B cell (primary cell): ENCODE measurements around the gene C15orf40. TPM values are rescaled to one million over a fixed set of nuclear protein-coding genes. Genes with fewer than 3 reads are reported as not detected.

Experiments used
- ATAC-seq: fragments of 200-7000 bp; cut with Tn5 transposase; one replicate; pipeline ENCODE4 v1.10.0; 2021; ENCODE audit warnings: low read depth, mild to moderate bottlenecking, moderate number of reproducible peaks, moderate library complexity
- CTCF ChIA-PET: fragments of 350-600 bp; sonication (Branson Sonifier 250); formaldehyde crosslinking; loops from one replicate; lab custom pipeline; 2021; ENCODE audit warnings: antibody characterized with exemption, inconsistent platforms; lab: Charles Lee
- POLR2A ChIA-PET: fragments of 350-600 bp; sonication (Branson Sonifier 250); formaldehyde crosslinking; loops from one replicate; lab custom pipeline; 2021; ENCODE audit warnings: antibody characterized with exemption; lab: Charles Lee
- DNase-seq: peaks from one replicate; pipeline ENCODE4 v3.0.0; 2013
- H2AFZ ChIP-seq: 2 replicates; pipeline ENCODE4 v1.6.1; 2012; ENCODE audit warnings: mild to moderate bottlenecking, low read depth, low read length; ENCODE audit not compliant: insufficient read depth, poor library complexity, severe bottlenecking
- H3K27ac ChIP-seq, 2 donors: 1 replicate in 1 of 2; 2 replicates in 1 of 2; pipeline ENCODE4 v1.5.1; 2012 to 2013; ENCODE audit warnings: low read length in 2 of 2, mild to moderate bottlenecking in 2 of 2, moderate library complexity in 1 of 2
- H3K27me3 ChIP-seq, 4 experiments: fragments of 200-600 bp in 1 of 4; sonication (generic) in 1 of 4; replicated peaks in 1 of 4; 1 replicate in 2 of 4; 2 replicates in 2 of 4; pipeline versions ENCODE4 v1.6.1 to v1.7.0; 2013 to 2016; ENCODE audit warnings: low read length in 3 of 4, mild to moderate bottlenecking in 2 of 4, mixed read lengths in 1 of 4, moderate library complexity in 1 of 4; ENCODE audit not compliant: insufficient read depth in 4 of 4, control insufficient read depth in 3 of 4; ENCODE audit errors: control extremely low read depth in 1 of 4
- H3K36me3 ChIP-seq, 2 experiments: replicated peaks in 1 of 2; 1 replicate in 1 of 2; 2 replicates in 1 of 2; pipeline versions ENCODE4 v1.6.1 to v1.7.1; 2013; ENCODE audit warnings: low read length in 1 of 2; ENCODE audit not compliant: insufficient read depth in 2 of 2, control insufficient read depth in 1 of 2; ENCODE audit errors: control extremely low read depth in 1 of 2, extremely low read depth in 1 of 2
- H3K4me1 ChIP-seq, 2 donors: fragments of 200-600 bp in 1 of 2; sonication (generic) in 1 of 2; 1 replicate in 1 of 2; 2 replicates in 1 of 2; pipeline versions ENCODE4 v1.5.1 to v1.6.1; 2013 to 2017; ENCODE audit warnings: low read length in 2 of 2; ENCODE audit not compliant: control insufficient read depth in 2 of 2, insufficient read depth in 2 of 2
- H3K4me2 ChIP-seq: replicated peaks from 2 replicates; pipeline ENCODE3; 2012; ENCODE audit warnings: mild to moderate bottlenecking, low read depth, low read length; ENCODE audit not compliant: poor library complexity, severe bottlenecking
- H3K4me3 ChIP-seq, 5 experiments: fragments of 200-600 bp in 1 of 5; sonication (generic) in 1 of 5; 1 replicate in 3 of 5; 2 replicates in 2 of 5; pipeline versions ENCODE4 v1.5.1 to v1.7.0; 2011 to 2016; ENCODE audit warnings: low read length in 4 of 5, mild to moderate bottlenecking in 4 of 5, low read depth in 2 of 5, control low read depth in 1 of 5, moderate library complexity in 1 of 5; ENCODE audit not compliant: insufficient read depth in 1 of 5; ENCODE audit errors: control extremely low read depth in 1 of 5, extremely low read depth in 1 of 5
- H3K79me2 ChIP-seq: fragments of 200-600 bp; sonication (generic); one replicate; pipeline ENCODE4 v1.6.0; 2016; ENCODE audit warnings: low read length; ENCODE audit not compliant: control insufficient read depth, insufficient read depth
- H3K9ac ChIP-seq: fragments of 200-600 bp; sonication (generic); 2 replicates; pipeline ENCODE4 v1.6.1; 2017; ENCODE audit warnings: mild to moderate bottlenecking, low read length, moderate library complexity
- H3K9me3 ChIP-seq, 3 donors: one replicate each; pipeline versions ENCODE4 v1.6.1 to v1.7.1; 2013; ENCODE audit warnings: low read length in 2 of 3; ENCODE audit not compliant: control insufficient read depth in 2 of 3, insufficient read depth in 1 of 3; ENCODE audit errors: control extremely low read depth in 1 of 3
- H4K20me1 ChIP-seq: 2 replicates; pipeline ENCODE4 v1.6.0; 2012; ENCODE audit warnings: mild to moderate bottlenecking, low read length; ENCODE audit not compliant: insufficient read depth, control insufficient read depth, poor library complexity, severe bottlenecking
- H3K27ac Mint-ChIP-seq: one replicate; pipeline ENCODE4 v1.8.0; 2021; ENCODE audit warnings: mixed read lengths
- H3K27me3 Mint-ChIP-seq: one replicate; pipeline ENCODE4 v1.8.0; 2021; ENCODE audit warnings: mixed read lengths
- H3K4me1 Mint-ChIP-seq: one replicate; pipeline ENCODE4 v1.8.0; 2021; ENCODE audit warnings: mixed read lengths
- H3K4me3 Mint-ChIP-seq: one replicate; pipeline ENCODE4 v1.8.0; 2021; ENCODE audit warnings: mixed read lengths
- H3K9me3 Mint-ChIP-seq: one replicate; pipeline ENCODE4 v1.8.0; 2022; ENCODE audit warnings: mixed read lengths; ENCODE audit not compliant: insufficient read depth
- CTCF ChIP-seq: fragments of 200-600 bp; IDR thresholded peaks from one replicate; pipeline ENCODE4 v1.8.0; 2022; ENCODE audit warnings: antibody characterized with exemption, mild to moderate bottlenecking
- EZH2 ChIP-seq: IDR thresholded peaks from 2 replicates; pipeline ENCODE4 v1.6.1; 2012; ENCODE audit warnings: borderline replicate concordance, low read depth, mild to moderate bottlenecking, moderate library complexity, low read length; ENCODE audit not compliant: insufficient read depth, poor library complexity, severe bottlenecking
- WGBS: methylation state at CpG from one replicate; pipeline ENCODE4 v1.1.5; 2013; ENCODE audit warnings: missing lambda C conversion rate; ENCODE audit not compliant: insufficient coverage; 5-methylcytosine and 5-hydroxymethylcytosine counted together
- intact Hi-C: fragments of 100-400 bp; cut with micrococcal nuclease; formaldehyde crosslinking; loops from one replicate; pipeline ENCODE4 v1.10.0; 2022
- polyA plus RNA-seq: library from polyadenylated mRNA; depleted of rRNA; stranded (reverse); fragments of >200 nt; gene quantifications from 2 replicates; pipeline ENCODE4 v1.2.3, GENCODE V29; 2012
- total RNA-seq, 2 donors: library from RNA; stranded (reverse); fragments of 120-200 nt in 1 of 2; gene quantifications; 1 replicate in 1 of 2; 2 replicates in 1 of 2; pipeline versions ENCODE4 v1.2.3 to v1.2.4, GENCODE V29; 2013 to 2022

C15orf40 gene
- total and polyA plus RNA-seq, 2 donors (not counting 1 experiment from before 2014, with no cell fraction given): 24.0 to 40.7 TPM

GRCh38 chr15:82960766-82961165 is 50.7 kb downstream of the C15orf40 start:
- no peak for DNase-seq
- POLR2A ChIA-PET: no interaction called here
- no peaks in the 10 kb centered on the region for H3K9me3 ChIP-seq
- H3K27me3 Mint-ChIP-seq: no peaks in the 10 kb centered on the region
- H3K9ac ChIP-seq: no peak overlapping the region
- H3K4me3 Mint-ChIP-seq: no peak overlapping the region
- CTCF ChIA-PET: no interaction called here
- WGBS: 100% methylated on average over 2 of the region's 3 CpGs
- H3K79me2 ChIP-seq: no peaks in the 10 kb centered on the region
- H3K4me1 ChIP-seq: no peaks in the 10 kb centered on the region
- H3K27ac ChIP-seq: no peak overlapping the region
- H2AFZ ChIP-seq: no peak overlapping the region
- intact Hi-C loops: no loop called here
- H4K20me1 ChIP-seq: no peaks in the 10 kb centered on the region
- H3K4me1 Mint-ChIP-seq: no peaks in the 10 kb centered on the region
- TF ChIP-seq CTCF: no peak
- no peaks in the 10 kb centered on the region for H3K36me3 ChIP-seq
- H3K27me3 ChIP-seq: no peaks in the 10 kb centered on the region
- no peaks in the 10 kb centered on the region for H3K9me3 Mint-ChIP-seq
- H3K4me3 ChIP-seq: no peak overlapping the region
- H3K4me2 ChIP-seq: no peak overlapping the region
- ATAC-seq: no peak
- H3K27ac Mint-ChIP-seq: no peak overlapping the region

GRCh38 chr15:82959423-82959822 is 52.0 kb downstream of the C15orf40 start:
- Histone ChIP-seq H3K9ac (no peak overlapping the region), H3K27ac (no peak overlapping the region), H3K4me2 (no peak overlapping the region), H3K4me3 (no peak overlapping the region), H3K36me3 (no peaks in the 10 kb centered on the region), H2AFZ (no peak overlapping the region), H3K9me3 (no peaks in the 10 kb centered on the region), H4K20me1 (no peaks in the 10 kb centered on the region), H3K79me2 (no peaks in the 10 kb centered on the region), H3K27me3 (no peaks in the 10 kb centered on the region), H3K4me1 (no peaks in the 10 kb centered on the region)
- no peaks in the 10 kb centered on the region for H3K27me3 Mint-ChIP-seq
- intact Hi-C loops: no loop called here
- DNase-seq (no peak), ATAC-seq (no peak)
- H3K27ac Mint-ChIP-seq: no peak overlapping the region
- no peak overlapping the region for H3K4me3 Mint-ChIP-seq
- 100% methylated on average over 4 of the region's 5 CpGs for WGBS
- no peaks in the 10 kb centered on the region for H3K4me1 Mint-ChIP-seq
- ChIA-PET POLR2A (no interaction called here), CTCF (no interaction called here)
- no peak for TF ChIP-seq CTCF
- no peak for TF ChIP-seq EZH2
- H3K9me3 Mint-ChIP-seq: no peaks in the 10 kb centered on the region
